NCI-H1417 (cell line): Measurements from ENCODE around the gene TKFC.

Experiments used
- DNase-seq, 3 experiments: peaks; one replicate each; lab custom pipeline; 2025; lab: John Stamatoyannopoulos, UW

Gene TKFC

DNA sequence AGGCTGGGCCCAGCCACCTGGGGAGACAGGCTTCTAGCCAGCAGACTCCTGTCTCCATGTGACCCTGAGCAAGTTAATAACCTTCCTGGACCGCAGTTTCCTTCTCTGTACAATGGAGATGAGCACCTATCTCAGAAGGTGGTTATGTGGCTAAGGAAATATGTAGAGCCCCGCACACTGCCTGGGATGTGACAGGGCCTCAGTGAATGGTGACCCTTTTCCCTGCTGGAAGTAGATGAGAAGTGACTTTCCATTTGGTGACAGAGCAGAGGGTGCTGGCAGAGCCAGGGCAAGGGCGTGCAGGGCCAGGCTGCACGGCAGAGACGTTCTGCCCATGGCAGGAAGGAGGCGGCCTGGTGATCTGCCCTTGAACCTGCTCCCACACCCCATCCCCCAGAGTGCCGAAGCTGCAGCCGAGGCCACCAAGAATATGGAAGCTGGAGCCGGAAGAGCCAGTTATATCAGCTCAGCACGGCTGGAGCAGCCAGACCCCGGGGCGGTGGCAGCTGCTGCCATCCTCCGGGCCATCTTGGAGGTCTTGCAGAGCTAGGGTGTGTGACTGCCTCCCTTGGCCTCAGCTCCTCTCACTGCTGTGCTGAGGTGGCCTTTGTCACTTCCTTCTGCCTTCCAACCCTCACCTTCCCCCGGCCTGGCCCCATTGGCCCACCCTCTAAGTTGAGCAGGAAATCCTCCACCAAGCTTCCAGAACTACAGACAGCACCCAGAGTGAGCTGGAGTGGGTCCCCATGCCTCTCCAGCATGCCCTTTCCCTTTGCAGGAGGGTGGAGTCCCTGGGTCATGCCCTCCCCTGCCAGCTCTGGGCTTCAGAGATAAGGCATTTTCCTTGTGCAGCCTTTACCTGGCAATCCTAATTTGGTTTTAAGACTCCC is 13.2 kb downstream of the TKFC start:
- no peak for DNase-seq

DNA sequence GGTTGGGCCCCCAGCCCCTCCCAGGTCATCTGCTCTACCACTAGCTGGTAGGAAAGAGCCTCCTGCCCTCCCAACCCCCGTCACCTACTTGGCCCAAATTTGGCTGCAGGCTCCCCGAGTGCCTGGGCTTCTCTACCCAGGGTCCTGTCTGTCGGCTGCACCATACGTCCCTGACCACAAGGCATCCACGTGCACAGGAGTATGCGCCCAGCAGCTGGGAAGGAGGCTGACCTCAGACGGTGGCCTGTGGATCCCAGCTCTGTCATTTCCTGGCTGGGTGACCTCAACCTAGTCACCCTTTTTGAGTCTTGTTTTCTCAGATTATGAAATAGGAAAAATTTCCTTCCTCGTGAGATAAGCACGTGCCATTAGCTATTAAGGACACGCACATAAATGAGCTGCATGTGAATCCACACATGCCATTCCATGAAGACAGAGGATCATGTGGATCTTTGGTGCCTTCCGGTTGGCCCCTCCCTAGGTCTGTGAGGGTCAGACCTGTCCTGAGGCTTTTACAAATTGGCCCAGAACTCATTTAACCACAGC is 15.0 kb downstream of the TKFC start:
- DNase-seq, result no peak

DNA sequence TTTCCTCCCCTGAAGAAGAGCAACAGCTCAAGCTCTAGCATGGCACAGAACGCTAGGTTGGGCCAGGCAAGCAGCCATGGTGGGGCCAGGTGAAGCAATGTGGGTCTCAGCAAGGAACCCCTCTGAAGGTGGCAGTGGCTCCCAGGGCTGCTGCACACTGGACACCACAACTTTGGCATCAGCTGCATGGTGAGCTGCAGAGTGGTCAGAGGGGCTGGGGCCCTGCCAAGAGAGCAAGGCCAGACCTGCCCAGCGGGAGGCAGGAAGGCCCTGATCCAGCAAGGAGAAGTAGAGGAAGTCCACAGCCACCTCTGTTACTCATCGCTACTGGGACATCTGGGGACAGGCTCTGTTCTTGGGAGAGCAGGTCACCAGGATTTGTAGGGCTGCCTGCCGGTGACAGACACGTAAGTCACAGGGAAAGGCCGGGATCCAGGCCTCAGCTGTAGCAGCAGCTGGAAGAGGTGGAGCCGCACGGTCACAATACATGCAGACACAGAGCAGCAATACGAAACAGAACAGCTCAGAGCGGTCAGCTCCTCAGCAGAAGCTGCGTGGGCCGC is 16.2 kb downstream of the TKFC start:
- no peak for DNase-seq

DNA sequence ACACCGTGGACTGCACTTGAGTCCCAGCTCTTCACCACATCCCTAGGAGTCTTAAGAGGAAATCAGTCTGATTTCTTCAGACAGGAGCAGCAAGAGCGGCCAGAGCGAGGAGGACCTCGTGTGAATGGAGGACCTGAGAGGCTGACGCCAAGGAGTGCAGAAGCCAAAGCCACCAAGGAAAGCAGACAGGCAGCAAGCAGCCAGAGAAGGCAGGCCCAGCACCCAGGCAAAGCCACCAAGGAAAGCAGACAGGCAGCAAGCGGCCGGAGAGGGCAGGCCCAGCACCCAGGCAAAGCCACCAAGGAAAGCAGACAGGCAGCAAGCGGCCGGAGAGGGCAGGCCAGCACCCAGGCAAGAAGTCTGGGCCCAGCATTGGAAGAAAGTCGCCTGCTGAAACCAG is 16.9 kb downstream of the TKFC start:
- DNase-seq, result no peak

DNA sequence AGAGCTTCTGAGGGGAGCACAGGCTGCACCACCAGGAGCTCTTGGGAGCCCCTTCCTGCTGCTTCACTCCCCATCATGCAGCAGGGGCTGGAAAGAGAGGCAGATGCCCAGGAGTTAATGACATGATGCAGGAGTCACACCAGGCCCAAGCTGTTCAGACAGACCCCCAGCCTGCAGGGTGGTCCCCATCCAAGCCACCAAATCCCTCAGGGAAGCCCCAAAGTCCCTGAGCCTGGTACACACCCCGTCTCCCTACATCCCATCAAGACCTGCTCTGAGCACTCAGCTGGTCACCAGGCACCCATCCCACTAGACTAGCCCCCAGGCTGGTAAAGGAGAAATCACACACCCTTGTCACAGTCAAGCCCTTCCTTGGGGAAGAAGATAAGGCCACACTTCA is 17.3 kb downstream of the TKFC start:
- no peak for DNase-seq

DNA sequence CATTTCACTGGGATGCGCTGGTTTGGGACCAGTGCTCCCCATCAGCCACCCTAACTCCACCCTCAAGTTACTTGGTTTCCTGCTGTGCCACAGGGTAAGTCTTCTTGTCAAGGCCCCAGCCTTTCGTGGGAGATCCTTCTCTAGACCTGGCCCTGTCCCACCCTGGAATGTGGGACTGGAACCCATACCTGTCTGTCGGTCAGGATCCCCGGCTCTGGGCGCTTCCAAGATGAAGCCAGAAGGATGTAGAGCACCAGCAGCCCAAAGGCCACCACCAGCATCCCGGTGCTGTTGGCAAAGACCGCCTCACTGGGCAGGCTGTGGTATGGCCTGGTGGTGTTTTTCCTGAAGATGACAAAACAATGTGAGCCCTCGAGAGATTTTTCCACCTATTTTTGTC is 17.8 kb downstream of the TKFC start:
- no peak for DNase-seq

DNA sequence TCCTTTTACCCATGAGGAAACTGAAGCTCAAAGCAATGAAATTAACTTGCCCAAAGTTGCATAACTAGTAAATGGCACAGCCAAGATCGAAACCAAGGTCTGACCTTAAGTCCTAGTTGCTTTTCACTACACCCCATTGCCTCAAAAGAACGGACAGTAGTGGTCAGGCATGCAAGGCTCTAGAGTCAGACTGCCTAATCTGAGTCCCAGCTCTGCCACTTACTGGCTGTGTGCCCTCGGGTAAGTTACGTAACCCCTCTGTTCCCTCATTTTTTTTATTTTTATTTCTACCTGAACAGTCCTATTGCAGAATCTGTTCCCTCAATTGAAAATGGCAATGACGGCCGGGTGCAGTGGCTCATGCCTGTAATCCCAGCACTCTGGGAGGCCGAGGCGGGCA is 19.0 kb downstream of the TKFC start:
- DNase-seq, result no peak

DNA sequence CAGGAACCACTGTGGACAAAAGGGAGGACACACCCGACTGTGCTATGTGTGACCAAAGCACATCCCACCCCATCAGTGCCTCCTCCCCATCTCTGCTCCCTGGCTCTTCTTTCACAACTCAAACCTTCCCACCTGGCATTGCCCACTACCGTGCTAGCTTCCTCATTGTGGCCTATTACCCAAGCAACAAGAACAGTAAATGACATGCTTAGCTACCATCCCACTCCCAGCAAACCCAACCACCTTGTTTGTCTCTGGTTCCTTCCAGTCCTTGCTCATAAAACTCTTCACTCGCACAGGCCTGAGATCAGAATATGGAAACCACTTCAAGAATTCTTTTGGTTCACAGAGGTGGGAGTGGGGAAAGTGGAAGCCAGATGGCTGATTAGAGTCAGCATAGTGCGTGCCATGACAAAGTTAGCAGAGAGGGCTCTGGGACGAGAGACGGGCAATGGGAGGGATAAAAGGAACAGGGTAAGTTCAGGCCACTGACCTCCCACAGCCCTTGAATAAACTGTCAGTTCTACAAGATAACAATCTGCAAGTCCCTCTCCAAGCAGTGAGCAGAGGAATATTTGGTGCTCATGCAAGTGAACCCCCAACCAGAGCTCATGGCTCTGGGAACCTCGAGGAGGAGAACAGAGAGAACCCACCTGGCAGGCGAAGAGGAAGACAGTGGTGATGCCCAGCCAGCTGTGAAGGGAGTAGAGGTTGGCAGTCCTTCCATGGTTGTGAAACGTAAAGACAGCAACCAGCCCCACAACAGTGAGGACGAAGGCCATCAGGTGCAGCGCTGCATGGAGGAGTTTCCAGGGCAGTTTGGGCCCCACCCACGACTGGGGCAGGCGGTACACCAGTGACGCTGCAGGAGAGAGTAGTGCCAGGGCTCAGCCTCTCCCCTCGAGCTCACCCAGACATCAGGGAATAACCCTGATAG is 20.4 kb downstream of the TKFC start:
- no peak for DNase-seq

DNA sequence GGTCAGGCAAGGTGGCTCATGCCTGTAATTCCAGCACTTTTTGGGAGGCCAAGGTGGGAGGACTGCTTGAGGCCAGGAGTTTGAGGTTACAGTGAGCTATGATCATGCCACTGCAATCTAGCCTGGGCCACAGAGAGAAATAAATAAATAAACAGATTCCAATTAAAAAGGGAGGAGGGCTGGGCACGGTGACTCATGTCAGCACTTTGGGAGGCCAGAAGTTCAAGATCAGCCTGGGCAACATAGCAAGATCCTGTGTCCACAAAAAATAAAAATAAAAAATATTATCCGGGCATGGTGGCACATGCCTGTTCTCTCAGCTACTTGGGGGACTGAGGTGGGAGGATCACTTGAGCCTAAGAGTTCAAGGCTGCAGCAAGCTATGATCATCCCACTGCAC is 21.2 kb downstream of the TKFC start:
- DNase-seq, result no peak

DNA sequence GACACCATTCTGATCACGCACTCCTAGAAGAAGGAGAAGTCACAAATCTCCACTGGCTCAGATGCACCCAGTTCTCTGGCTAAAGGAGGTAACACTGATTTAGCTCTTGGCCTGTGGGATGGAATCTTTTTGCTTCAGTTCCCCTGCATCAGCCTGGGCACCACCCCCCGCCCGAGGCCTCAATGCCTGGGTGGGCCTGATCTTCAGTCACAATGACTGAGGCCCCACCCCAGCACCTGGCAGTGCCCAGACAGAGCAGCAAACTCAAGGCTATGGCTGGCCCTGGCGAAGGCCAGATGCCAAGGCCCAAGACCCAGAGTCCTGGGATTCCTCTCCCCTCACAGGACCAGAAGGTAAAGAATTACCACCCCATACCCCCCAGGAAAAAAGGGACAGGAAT is 23.7 kb downstream of the TKFC start:
- DNase-seq, result no peak

DNA sequence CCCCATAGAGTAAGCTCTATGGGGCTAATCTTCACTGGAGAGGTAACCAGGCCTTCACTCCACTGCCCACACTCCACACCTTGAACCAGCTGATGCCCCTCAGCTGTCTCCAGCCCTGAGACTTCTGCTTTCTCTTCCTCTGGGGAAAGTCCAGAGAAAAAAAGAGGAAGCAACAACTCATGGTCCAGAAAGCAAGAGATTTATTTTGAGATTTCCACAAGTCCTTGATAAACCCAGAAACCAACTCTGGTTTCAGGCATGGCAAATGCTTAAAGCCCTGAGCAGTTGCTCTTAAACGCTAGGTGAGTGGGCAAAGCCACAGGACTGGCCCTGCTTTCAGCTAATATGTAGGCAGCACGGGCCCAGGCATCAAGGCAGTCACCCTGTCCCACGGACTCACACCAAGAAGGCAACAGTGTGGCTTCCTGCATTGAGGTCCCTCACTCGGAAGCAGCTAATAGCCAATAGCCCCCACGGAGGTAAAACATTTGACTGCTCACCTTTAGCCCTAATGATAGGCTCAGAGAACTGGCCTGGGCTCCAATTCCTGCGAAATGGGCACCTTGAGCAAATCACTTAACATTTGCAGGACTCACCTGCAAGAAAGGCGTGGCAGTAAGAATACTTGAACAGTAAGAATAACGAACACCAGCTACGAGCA is 24.3 kb downstream of the TKFC start:
- no peak for DNase-seq

DNA sequence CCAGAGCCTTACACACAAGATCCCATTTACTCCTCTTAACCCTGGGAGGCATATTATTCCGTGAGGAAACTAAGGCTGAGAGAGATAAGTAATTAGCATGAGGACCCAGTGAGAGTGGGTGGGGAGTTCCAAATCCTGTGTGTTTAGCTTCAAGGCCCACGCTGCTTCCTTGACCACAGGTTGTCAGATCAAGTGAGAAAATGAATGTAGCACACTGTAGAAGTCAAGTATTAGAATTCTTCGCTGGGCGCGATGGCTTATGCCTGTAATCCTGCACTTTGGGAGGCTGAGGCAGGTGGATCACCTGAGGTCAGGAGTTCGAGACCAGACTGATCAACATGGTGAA is 24.8 kb downstream of the TKFC start:
- DNase-seq, result no peak

DNA sequence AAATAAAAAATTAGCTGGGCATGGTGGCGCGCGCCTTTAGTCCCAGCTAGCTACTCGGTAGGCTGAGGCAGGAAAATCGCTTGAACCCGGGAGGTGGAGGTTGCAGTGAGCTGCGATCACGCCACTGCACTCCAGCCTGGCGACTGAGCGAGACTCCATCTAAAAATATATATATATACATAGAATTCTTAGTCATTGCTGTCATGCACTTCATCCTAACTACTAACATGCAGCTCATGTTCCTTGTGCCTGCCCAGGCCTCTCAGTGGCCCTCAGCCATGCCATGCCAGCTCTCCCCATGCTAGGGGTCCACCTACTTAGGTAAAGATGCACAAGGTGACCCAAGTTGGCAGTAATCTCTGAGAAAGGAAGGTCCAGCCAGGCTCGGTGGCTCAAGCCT is 25.5 kb downstream of the TKFC start:
- no peak for DNase-seq

DNA sequence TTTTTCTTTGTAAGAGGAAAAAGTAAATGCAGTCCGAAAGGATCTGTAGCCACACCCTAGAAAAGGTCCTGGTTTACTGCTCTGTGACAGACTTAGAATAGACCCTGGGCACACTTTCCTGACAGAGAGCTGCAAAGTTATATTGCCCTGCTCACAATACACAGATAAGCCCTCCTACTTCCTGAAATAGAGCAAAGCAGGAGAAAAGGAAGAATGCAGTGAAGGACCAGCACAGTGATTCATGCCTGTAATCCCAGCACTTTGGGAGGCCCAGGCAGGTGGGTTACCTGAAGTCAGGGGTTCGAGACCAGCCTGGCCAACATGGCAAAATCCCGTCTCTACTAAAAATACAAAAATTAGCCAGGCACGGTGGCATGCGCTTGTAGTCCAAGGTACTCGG is 26.5 kb downstream of the TKFC start:
- DNase-seq, result no peak

DNA sequence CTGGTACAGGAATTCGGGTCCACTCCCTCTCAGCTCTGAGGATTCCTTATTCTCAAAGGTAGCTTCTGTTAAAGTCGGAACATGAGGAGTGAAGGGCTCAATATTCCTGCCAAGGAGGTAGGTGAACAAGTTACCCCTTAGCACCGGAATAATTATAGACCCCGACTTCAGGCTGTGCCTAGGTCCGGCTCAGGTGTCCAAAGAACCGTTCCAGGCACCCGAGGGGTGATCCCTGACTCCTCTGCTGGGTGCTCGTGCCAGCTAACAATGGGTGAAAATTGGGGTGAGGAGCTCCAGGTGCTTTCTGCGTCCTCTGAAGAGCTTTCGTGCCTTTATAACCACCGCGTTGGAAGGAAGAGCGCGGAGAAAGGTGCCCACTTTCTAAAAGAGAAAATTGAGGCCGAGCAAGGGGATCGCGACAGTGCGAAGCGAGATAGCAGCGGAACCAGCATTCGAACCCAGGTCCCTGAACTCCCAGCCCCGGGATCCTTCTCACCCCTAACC is 28.3 kb downstream of the TKFC start:
- DNase-seq, result no peak

DNA sequence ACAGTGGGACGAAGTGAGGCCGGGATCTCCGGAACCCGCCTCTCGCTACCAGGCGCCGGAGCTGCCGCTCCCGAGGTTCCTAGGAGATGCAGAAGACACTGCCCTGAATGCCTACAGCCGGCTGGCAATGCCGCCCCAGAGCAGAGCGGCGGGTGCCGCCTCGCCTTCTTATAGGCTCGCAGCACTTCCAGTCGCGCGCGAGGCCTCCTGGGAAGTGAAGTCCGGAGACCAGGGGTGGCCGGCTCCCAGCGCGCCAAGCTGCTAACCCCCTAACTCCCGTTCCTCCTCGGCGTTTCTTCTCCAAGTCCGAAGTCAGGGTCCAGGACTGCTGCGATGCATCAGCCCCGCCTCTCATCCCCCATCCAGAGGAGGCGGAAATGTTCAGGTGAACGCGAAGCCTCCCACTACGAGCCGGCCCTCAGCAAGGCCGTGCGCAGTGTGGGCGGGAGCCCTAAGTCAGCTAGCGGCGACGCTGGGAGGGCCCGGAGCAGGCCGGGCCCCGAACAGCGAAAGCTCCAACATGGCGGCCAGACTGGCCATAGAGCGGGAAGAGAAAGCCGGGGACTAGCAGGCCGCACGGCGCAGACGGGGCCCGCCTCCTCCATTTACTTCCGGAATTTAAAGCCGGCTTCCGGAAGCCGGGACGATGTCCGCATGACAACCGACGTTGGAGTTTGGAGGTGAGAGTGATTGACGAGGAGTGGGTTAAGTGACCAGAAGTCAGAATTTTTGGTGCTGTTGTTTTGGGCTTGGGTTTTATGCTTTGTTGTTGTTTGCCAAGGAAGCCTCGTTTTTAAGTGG is 28.9 kb downstream of the TKFC start, which contains the start of the genes CYB561A3 and TMEM138:
CYB561A3 (minus strand) TSS at position 142 of the 801 bp plus-strand sequence. CDS start 5,169 bp downstream, outside the sequence.
TMEM138 (plus strand) TSS at position 634 of the 801 bp plus-strand sequence. CDS start 2,017 bp downstream, outside the sequence.
- peak; percentile 95 to 99 (median 99) for DNase-seq

DNA sequence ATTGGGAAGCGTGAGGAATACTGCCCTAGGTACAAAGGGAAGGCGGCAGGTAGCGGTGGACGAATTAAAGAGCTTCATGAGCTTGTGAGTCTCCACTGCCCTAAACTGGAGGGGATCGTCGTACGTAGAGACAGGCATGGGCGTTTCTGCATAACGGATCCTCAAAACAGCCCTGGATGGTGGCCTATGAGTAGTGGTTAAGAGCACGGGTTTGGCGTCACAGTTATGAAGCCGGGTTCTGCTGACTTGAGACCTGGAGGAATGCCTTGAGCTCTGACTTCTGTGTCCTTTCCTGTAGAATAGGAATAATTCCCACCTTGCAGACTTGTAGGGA is 29.5 kb downstream of the TKFC start:
- DNase-seq, result peak in 1 of 3 experiments; percentile 51

DNA sequence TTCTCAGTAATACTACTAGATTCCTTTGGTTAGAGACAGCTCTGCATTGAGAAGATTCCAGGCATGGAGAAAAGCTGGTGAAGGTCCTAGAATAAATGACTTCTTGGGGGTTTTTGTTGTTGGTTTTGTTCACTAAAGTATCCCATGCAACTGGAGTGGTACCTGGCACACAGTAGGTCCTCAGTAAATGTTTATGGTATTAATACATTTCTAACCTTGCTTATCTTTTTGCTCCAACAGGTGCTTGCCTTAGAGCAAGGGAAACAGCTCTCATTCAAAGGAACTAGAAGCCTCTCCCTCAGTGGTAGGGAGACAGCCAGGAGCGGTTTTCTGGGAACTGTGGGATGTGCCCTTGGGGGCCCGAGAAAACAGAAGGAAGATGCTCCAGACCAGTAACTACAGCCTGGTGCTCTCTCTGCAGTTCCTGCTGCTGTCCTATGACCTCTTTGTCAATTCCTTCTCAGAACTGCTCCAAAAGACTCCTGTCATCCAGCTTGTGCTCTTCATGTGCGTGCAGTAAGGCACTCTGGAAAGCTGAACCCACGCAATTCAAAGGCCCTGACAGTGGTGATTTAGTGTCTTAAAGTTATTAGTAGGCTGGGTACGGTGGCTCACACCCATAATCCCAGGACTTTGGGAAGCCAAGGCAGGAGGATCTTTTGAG is 31.1 kb downstream of the TKFC start:
- DNase-seq, result no peak

DNA sequence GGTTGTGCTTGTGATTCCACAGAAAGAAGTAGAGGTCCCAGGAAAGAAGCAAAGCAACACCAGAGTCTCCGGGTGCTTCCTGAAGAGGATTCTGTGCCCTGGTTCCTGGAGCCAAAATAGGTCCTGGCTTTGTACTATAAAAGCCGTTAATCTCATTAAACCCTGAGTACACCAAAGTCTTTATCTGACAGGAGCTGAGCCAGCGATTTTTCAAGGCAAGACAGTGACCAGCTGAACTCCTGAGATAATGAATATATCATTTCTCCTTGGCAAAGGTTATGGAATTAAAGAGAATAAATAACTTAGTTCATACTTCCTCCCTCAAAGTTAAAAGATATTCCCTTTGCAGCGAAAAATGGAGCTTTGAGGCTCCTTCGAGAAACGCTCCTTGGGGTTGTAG is 34.4 kb downstream of the TKFC start:
- no peak for DNase-seq

DNA sequence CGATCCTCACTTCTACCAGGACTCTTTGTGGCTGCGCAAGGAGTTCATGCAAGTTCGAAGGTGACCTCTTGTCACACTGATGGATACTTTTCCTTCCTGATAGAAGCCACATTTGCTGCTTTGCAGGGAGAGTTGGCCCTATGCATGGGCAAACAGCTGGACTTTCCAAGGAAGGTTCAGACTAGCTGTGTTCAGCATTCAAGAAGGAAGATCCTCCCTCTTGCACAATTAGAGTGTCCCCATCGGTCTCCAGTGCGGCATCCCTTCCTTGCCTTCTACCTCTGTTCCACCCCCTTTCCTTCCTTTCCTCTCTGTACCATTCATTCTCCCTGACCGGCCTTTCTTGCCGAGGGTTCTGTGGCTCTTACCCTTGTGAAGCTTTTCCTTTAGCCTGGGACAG is 35.6 kb downstream of the TKFC start:
- no peak for DNase-seq
